ENCODE measurements around the gene RTL9. TPM values are rescaled to one million over a fixed set of nuclear protein-coding genes. Genes with fewer than 3 reads are reported as not detected.

RTL9 gene
- not detected for total RNA-seq

DNA sequence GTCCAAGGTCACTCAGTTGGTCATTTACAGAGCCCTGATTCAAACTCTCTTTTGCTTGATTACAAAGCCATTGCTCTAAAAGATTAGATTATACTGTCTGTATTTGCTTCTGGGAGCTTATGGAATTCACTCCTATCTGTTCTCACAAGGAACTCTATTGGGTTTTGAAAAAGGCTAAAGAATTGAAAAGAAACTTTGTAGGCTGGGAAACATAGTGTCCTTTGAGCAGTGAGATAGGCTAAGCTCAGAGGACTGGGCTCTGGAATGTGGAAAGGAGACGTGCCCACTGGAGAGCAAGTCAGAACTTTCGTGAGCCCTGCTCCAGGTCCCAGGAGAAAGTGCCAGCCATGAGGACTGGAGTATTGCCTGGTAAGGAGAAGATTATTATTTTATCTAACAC, at the start of gene RTL9:
RTL9 (plus strand) TSS at position 301 of the 400 bp plus-strand sequence. CDS start 91,770 bp downstream, outside the sequence.
- Histone ChIP-seq H3K9me3 (no peaks in the 10 kb centered on the region), H3K36me3 (no peaks in the 10 kb centered on the region), H3K4me1 (no peaks in the 10 kb centered on the region), H3K27me3 (no peaks in the 10 kb centered on the region), H3K27ac (no peak within 1 kb of the TSS), H3K4me3 (no peak within 1 kb of the TSS)
- no peak for DNase-seq
- TF ChIP-seq, protein P1, sequence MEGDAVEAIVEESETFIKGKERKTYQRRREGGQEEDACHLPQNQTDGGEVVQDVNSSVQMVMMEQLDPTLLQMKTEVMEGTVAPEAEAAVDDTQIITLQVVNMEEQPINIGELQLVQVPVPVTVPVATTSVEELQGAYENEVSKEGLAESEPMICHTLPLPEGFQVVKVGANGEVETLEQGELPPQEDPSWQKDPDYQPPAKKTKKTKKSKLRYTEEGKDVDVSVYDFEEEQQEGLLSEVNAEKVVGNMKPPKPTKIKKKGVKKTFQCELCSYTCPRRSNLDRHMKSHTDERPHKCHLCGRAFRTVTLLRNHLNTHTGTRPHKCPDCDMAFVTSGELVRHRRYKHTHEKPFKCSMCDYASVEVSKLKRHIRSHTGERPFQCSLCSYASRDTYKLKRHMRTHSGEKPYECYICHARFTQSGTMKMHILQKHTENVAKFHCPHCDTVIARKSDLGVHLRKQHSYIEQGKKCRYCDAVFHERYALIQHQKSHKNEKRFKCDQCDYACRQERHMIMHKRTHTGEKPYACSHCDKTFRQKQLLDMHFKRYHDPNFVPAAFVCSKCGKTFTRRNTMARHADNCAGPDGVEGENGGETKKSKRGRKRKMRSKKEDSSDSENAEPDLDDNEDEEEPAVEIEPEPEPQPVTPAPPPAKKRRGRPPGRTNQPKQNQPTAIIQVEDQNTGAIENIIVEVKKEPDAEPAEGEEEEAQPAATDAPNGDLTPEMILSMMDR (IDR thresholded peaks at IDR 0.05) = no peak
- TF ChIP-seq POLR2A (IDR thresholded peaks at IDR 0.05) = no peak

DNA sequence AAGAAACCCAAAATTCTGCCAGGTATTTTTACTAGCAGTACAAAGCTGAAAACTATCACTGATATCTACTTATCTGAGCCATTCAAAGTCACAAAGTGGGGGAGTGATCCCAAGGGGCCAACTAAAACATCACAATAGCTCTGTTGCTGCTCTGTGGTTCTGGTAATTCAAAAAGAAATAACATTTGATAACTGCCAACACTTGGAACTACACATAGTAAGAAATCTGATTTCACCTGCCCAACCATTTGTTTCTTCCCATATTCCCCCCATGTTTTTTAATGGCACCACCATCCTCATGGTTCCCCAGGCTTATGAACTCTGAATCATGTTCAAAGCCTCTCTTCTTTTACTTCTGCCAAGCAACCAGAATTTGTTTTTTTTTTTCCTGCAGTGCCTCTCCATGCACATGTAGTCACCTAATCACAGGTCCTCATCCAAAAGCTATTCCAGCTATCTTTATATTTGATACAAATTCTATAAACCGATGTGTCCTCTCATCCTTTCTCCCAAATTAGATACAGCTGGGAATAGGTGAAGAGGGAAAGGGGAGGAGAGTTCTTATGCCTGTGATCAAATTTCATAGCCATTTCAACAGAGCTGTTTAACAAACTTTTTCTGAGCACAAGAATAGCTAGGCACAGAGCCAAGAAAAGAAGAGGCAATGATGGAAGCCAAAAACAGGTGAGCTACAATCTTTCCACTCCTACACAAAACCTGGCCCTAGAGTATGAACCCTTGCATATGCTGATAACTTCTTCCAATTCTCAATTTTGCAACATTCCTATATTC, 48.5 kb upstream of the RTL9 start:
- Histone ChIP-seq H3K27me3 (no peaks in the 10 kb centered on the region), H3K27ac (no peak overlapping the region), H3K4me1 (no peaks in the 10 kb centered on the region), H3K36me3 (no peaks in the 10 kb centered on the region), H3K4me3 (no peak overlapping the region), H3K9me3 (no peaks in the 10 kb centered on the region)
- TF ChIP-seq POLR2A (IDR thresholded peaks at IDR 0.05) = no peak
- TF ChIP-seq, protein P1 (IDR thresholded peaks at IDR 0.05) = no peak
- no peak for DNase-seq

DNA sequence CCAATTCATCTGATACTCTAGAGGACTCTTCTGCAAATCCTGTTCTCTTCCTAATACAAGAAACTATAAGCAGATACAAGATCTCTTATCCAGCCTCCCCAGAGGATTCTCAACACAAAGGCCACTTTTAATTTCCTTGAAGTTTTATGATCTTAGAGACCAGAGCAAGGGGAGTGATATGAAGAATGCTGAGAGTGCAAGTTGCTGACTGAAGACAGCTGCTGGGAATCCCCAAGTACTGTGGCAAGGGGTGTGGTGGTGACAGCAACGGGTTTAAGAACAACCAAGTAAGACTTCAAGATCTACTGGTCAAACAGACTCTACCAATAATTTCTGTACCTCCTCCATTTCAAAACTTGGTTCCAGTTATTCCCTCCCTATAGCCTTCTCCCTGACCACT, 47.8 kb upstream of the RTL9 start:
- no peak overlapping the region for H3K4me3 ChIP-seq
- H3K27me3 ChIP-seq = no peaks in the 10 kb centered on the region
- TF ChIP-seq, protein P1 (IDR thresholded peaks at IDR 0.05) = no peak
- no peak for TF ChIP-seq POLR2A (IDR thresholded peaks at IDR 0.05)
- peak in 1 of 3 donors; percentile 52 for DNase-seq
- no peaks in the 10 kb centered on the region for H3K36me3 ChIP-seq
- no peaks in the 10 kb centered on the region for H3K9me3 ChIP-seq
- no peaks in the 10 kb centered on the region for H3K4me1 ChIP-seq
- no peak overlapping the region for H3K27ac ChIP-seq

DNA sequence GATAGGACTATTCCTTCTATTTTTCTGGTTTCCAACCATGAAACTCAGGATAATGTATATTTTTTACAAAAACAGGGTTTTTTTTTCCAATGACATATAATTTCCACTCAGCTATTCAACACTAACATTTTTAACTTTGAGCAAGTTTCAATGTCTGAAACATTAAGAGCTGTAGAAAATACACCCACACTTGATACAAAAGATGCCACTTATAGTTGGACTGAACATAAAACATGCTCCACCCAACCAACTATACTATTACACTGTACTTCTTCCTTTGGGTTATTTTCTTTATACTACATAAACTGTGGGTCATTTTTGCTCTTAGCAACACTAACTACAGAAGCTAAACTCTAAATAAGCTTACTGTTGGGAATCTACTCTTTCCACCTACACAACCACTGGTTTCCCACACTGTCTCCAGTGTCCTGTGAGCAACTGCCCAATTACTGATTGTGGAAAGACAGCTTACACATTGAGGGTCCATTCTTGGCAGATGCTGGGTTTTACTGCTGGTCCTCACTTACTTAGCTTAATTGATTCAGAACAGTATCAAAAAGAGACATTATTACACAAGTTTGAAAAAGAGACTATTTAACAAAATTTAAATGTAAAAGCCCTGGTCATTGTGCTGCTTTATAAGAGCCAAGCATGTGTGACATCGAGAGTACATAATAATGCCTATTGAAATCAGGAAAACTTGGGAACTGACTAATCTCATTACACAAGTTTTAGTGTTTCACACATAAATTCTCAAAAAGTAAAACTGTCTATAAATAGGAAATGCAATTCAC, 47.0 kb upstream of the RTL9 start:
- TF ChIP-seq POLR2A (IDR thresholded peaks at IDR 0.05) = no peak
- TF ChIP-seq, protein P1 (IDR thresholded peaks at IDR 0.05) = no peak
- Histone ChIP-seq H3K27me3 (no peaks in the 10 kb centered on the region), H3K4me3 (no peak overlapping the region), H3K4me1 (no peaks in the 10 kb centered on the region), H3K36me3 (no peaks in the 10 kb centered on the region), H3K27ac (no peak overlapping the region), H3K9me3 (no peaks in the 10 kb centered on the region)
- DNase-seq = no peak

DNA sequence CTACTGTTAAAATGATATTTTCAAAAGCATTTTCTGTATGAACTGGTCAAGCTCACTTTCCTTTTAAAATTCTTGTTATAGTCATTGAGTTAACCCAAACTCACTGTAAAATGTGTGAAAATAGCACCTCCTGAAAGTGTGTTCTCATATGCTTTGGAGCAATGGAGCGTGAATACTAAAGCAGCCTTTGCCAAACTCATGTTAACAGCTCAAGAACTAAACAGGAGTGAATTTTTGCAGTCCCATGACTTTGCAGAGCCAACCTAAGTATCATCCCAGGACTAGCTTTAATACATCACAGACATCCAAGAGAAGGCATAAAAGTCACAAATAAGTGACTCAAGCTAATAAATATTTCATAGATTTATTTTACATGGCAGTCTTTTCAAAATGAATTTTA, 43.1 kb upstream of the RTL9 start:
- no peak for DNase-seq
- TF ChIP-seq, protein P1 (IDR thresholded peaks at IDR 0.05) = no peak
- no peak for TF ChIP-seq POLR2A (IDR thresholded peaks at IDR 0.05)
- no peaks in the 10 kb centered on the region for H3K9me3 ChIP-seq

More for the DNA sequence above, 43.1 kb upstream of the RTL9 start:
- no peaks in the 10 kb centered on the region for H3K4me1 ChIP-seq
- no peak overlapping the region for H3K4me3 ChIP-seq
- H3K27ac ChIP-seq = no peak overlapping the region
- no peaks in the 10 kb centered on the region for H3K36me3 ChIP-seq
- no peaks in the 10 kb centered on the region for H3K27me3 ChIP-seq

All from Peyer's patch (tissue), 4 donors.